SU-DHL-6 (cell line): ENCODE data around the gene ITGAL.

Experiments used
- H2AFZ ChIP-seq: fragments of 200-600 bp; sonication (generic); 2 replicates; pipeline ENCODE4 v1.6.1; 2014; ENCODE audit warnings: low read depth, mild to moderate bottlenecking, moderate library complexity, mixed read lengths, antibody characterized with exemption, low read length; ENCODE audit not compliant: severe bottlenecking
- H3F3A ChIP-seq: fragments of 200-600 bp; shearing (Covaris generic); 2 replicates; pipeline ENCODE4 v1.6.0; 2016; ENCODE audit warnings: antibody characterized with exemption, mild to moderate bottlenecking; ENCODE audit not compliant: insufficient read depth
- H3K27ac ChIP-seq: fragments of 200-600 bp; sonication (generic); 2 replicates; pipeline ENCODE4 v1.5.1; 2016; ENCODE audit warnings: low read depth, mild to moderate bottlenecking, low read length, moderate library complexity, mixed read lengths
- H3K27me3 ChIP-seq: fragments of 200-600 bp; sonication (generic), shearing (Covaris generic); 2 replicates; pipeline ENCODE4 v1.6.0; 2014; ENCODE audit warnings: mild to moderate bottlenecking, low read length
- H3K36me3 ChIP-seq: fragments of 200-600 bp; sonication (generic); 2 replicates; pipeline ENCODE4 v1.6.1; 2014; ENCODE audit warnings: mild to moderate bottlenecking, low read length, mixed read lengths
- H3K4me2 ChIP-seq: fragments of 300-600, 200-600 bp; shearing (Covaris generic), sonication (generic); 2 replicates; pipeline ENCODE4 v1.6.0; 2014; ENCODE audit warnings: low read length, low read depth, mild to moderate bottlenecking; ENCODE audit not compliant: poor library complexity, severe bottlenecking
- H3K4me3 ChIP-seq: fragments of 200-600 bp; sonication (generic); 2 replicates; pipeline ENCODE4 v1.5.1; 2014; ENCODE audit warnings: antibody characterized with exemption, low read length, mild to moderate bottlenecking, mixed read lengths; ENCODE audit not compliant: insufficient read depth, poor library complexity, severe bottlenecking
- H3K79me2 ChIP-seq: fragments of 200-600 bp; sonication (generic); 2 replicates; pipeline ENCODE4 v1.6.1; 2014; ENCODE audit warnings: mild to moderate bottlenecking, low read length, moderate library complexity; ENCODE audit not compliant: insufficient read depth
- H3K9ac ChIP-seq: fragments of 200-600 bp; sonication (generic); 2 replicates; pipeline ENCODE4 v1.7.0; 2014; ENCODE audit warnings: mild to moderate bottlenecking, low read length
- H3K9me2 ChIP-seq: fragments of 200-600 bp; sonication (generic); replicated peaks from 2 replicates; pipeline ENCODE4 v1.6.1; 2014; ENCODE audit warnings: low read length; ENCODE audit not compliant: insufficient read depth
- H3K9me3 ChIP-seq: fragments of 200-600 bp; sonication (generic); 2 replicates; pipeline ENCODE4 v1.6.1; 2014; ENCODE audit warnings: low read length, mixed read lengths; ENCODE audit not compliant: insufficient read depth
- H4K20me1 ChIP-seq: fragments of 200-600 bp; sonication (generic); 2 replicates; pipeline ENCODE4 v1.6.1; 2014; ENCODE audit warnings: low read depth, mild to moderate bottlenecking, antibody characterized with exemption, low read length, moderate library complexity, mixed read lengths
- EZH2phosphoT487 ChIP-seq: fragments of 200-600 bp; sonication (generic), shearing (Covaris generic); conservative IDR thresholded peaks from 2 replicates; pipeline ENCODE4 v1.6.1; 2018; ENCODE audit warnings: mild to moderate bottlenecking, antibody characterized with exemption, low read length, moderate library complexity, mixed read lengths
- TF ChIP-seq, protein P1 (sequence below): fragments of 200-600 bp; sonication (generic); IDR thresholded peaks from one replicate; pipeline ENCODE4 v1.5.1; 2017; ENCODE audit warnings: antibody characterized with exemption, mild to moderate bottlenecking, low read length, moderate library complexity; ENCODE audit not compliant: insufficient read depth, poor library complexity, severe bottlenecking

The ITGAL gene

DNA sequence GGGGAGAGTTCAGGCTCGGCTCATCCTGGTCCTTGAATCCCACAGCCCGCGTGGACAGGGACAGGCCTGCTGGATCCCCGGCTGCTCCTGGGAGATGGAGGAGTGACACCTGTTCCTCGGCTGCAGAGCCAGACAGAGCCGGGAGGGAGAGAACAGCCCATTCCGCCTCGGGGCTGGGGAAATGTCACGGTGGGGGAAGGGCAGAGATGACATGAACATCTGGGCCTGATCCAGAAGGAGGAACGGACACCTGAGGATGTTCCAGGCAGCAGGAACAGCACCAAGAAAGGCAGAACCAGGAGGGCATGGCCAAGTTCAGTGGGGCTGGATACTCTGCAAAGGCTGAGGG lies 83.6 kb downstream of the ITGAL start:
- Histone ChIP-seq H4K20me1 (no peaks in the 10 kb centered on the region), H3F3A (peaks cover 5% of the 10 kb centered on the region; the same call in 1 of the 2 replicates), H3K9me2 (no peaks in the 10 kb centered on the region), H3K79me2 (peaks cover 15% of the 10 kb centered on the region; the same call in 1 of the 2 replicates), H3K4me3 (no peak overlapping the region), H2AFZ (no peak overlapping the region), H3K9me3 (no peaks in the 10 kb centered on the region), H3K27ac (no peak overlapping the region), H3K9ac (no peak overlapping the region), H3K36me3 (no peaks in the 10 kb centered on the region), H3K27me3 (no peaks in the 10 kb centered on the region), H3K4me2 (no peak overlapping the region)
- TF ChIP-seq, protein P1, sequence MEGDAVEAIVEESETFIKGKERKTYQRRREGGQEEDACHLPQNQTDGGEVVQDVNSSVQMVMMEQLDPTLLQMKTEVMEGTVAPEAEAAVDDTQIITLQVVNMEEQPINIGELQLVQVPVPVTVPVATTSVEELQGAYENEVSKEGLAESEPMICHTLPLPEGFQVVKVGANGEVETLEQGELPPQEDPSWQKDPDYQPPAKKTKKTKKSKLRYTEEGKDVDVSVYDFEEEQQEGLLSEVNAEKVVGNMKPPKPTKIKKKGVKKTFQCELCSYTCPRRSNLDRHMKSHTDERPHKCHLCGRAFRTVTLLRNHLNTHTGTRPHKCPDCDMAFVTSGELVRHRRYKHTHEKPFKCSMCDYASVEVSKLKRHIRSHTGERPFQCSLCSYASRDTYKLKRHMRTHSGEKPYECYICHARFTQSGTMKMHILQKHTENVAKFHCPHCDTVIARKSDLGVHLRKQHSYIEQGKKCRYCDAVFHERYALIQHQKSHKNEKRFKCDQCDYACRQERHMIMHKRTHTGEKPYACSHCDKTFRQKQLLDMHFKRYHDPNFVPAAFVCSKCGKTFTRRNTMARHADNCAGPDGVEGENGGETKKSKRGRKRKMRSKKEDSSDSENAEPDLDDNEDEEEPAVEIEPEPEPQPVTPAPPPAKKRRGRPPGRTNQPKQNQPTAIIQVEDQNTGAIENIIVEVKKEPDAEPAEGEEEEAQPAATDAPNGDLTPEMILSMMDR = no peak
- no peak for TF ChIP-seq EZH2phosphoT487

DNA sequence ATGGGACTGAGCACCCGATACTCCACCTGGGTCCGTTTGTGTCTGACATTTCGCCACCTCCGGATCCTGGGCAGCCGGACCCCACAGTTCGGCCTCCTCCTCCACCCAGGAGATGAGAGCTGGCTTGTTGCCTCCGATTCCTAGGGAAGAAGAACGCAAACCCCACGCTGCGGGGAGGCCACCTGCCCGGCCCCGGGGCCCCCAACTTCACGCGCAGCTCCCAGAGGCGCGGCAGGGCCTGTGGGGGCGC lies 85.1 kb downstream of the ITGAL start:
- Histone ChIP-seq H4K20me1 (no peaks in the 10 kb centered on the region), H3K4me2 (peak overlapping the region; percentile 76), H3K36me3 (no peaks in the 10 kb centered on the region), H3K9ac (peak overlapping the region; percentile 93), H2AFZ (peak overlapping the region; percentile 69), H3K79me2 (peaks cover 15% of the 10 kb centered on the region; the same call in 1 of the 2 replicates), H3K27me3 (no peaks in the 10 kb centered on the region), H3K9me2 (no peaks in the 10 kb centered on the region), H3F3A (peaks cover 5% of the 10 kb centered on the region; the same call in 1 of the 2 replicates), H3K27ac (peak overlapping the region; percentile 74), H3K4me3 (peak overlapping the region; percentile 74), H3K9me3 (no peaks in the 10 kb centered on the region)
- TF ChIP-seq, protein P1 = no peak
- TF ChIP-seq EZH2phosphoT487 = no peak

DNA sequence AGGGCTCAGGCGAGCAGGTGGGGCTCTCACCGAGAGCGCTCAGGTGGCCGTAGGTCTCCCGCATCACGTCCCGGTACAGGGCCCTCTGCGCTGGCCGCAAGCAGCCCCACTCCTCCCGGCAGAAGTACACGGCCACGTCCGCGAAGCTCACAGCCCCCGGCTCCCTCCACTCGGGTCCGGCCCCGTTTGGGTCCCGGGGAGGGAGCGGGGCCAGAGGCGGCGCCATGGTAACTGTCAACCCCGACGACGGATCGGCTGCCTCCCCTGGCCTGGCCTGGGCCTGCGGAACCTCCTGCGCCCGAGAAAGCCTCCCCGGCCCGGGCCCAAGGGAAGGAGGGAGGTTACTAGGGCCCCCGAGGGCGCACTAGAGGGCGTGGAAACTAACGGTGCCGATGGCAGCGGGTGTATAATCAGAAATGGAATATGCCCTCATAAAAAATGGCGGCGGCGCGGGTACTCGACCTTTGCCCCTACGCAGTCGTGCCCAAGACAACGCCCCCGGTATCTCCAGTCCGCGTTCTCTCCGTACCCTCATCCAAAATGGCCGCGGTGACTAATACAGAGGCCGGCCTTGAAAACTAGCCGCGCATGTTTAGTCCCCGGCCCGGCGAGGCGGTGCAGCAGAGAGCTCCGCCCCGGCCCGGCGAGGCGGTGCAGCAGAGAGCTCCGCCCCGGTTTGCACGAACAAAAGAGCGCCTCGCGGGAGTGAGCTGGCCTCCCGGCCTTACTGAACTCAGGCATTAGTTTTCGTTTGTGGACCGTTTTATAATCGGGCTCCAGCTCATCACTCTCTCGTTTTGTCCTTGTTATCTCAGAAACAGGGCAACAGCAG lies 85.6 kb downstream of the ITGAL start, which contains the start of gene ZNF764:
Gene ZNF764 (minus strand): TSS at position 418 of the 832 bp plus-strand sequence. CDS start 192 bp downstream, at position 226.
- Histone ChIP-seq H3K4me2 (peak within 1 kb of the TSS; percentile 76), H3K27ac (peak within 1 kb of the TSS; percentile 74), H3K9me2 (no peaks in the 10 kb centered on the region), H3K79me2 (peaks cover 15% of the 10 kb centered on the region; the same call in 1 of the 2 replicates), H3K27me3 (no peaks in the 10 kb centered on the region), H3K36me3 (no peaks in the 10 kb centered on the region), H3F3A (peaks cover 5% of the 10 kb centered on the region; the same call in 1 of the 2 replicates), H3K9me3 (no peaks in the 10 kb centered on the region), H3K9ac (peak within 1 kb of the TSS; percentile 93), H3K4me3 (peak within 1 kb of the TSS; percentile 74), H4K20me1 (no peaks in the 10 kb centered on the region), H2AFZ (peak within 1 kb of the TSS; percentile 88)
- TF ChIP-seq, protein P1 = no peak
- no peak for TF ChIP-seq EZH2phosphoT487
